Stimulated activated CD8-positive, alpha-beta memory T cell treated with anti-CD3 and anti-CD28 coated beads, Interleukin-7, amount 100 ng/mL, for 1 hour (primary cell): ENCODE results near the gene ABLIM3.

Source experiments
- DNase-seq, 2 donors: peaks; one replicate each; pipeline ENCODE4 v3.0.0-alpha.2; 2020; ENCODE audit warnings: low read depth in 2 of 2

ABLIM3 gene

GRCh38 chr5:149157330-149157729 lies 16.0 kb downstream of the ABLIM3 start:
- DNase-seq = no peak

GRCh38 chr5:149160291-149160787 lies 19.0 kb downstream of the ABLIM3 start:
- no peak for DNase-seq

- DNase-seq = no peak
Observed at GRCh38 chr5:149161026-149161687, 19.9 kb downstream of the ABLIM3 start.

GRCh38 chr5:149161850-149162249 lies 20.6 kb downstream of the ABLIM3 start:
- DNase-seq = no peak

- no peak for DNase-seq
Observed at GRCh38 chr5:149162401-149163084, 21.2 kb downstream of the ABLIM3 start.

- no peak for DNase-seq
Observed at GRCh38 chr5:149164731-149165130, 23.4 kb downstream of the ABLIM3 start.

- DNase-seq = no peak
Observed at GRCh38 chr5:149166128-149166527, 24.8 kb downstream of the ABLIM3 start.

- DNase-seq = no peak
Observed at GRCh38 chr5:149166591-149167100, 25.4 kb downstream of the ABLIM3 start.

- no peak for DNase-seq
Observed at GRCh38 chr5:149168276-149168906, 27.1 kb downstream of the ABLIM3 start.

GRCh38 chr5:149170299-149170698 lies 29.0 kb downstream of the ABLIM3 start:
- DNase-seq = no peak

GRCh38 chr5:149172261-149172660 lies 31.0 kb downstream of the ABLIM3 start:
- no peak for DNase-seq

GRCh38 chr5:149172709-149173505 lies 31.6 kb downstream of the ABLIM3 start:
- DNase-seq = no peak

- DNase-seq = no peak
Observed at GRCh38 chr5:149174847-149175234, 33.5 kb downstream of the ABLIM3 start.

GRCh38 chr5:149175346-149176105 lies 34.2 kb downstream of the ABLIM3 start:
- DNase-seq = no peak

GRCh38 chr5:149177339-149177843 lies 36.1 kb downstream of the ABLIM3 start:
- DNase-seq = no peak

GRCh38 chr5:149177911-149178565 lies 36.7 kb downstream of the ABLIM3 start:
- DNase-seq = no peak

- DNase-seq = no peak
Observed at GRCh38 chr5:149181732-149182131, 40.4 kb downstream of the ABLIM3 start.

- DNase-seq = no peak
Observed at GRCh38 chr5:149182241-149182640, 40.9 kb downstream of the ABLIM3 start.

- no peak for DNase-seq
Observed at GRCh38 chr5:149185067-149185466, 43.8 kb downstream of the ABLIM3 start.

- DNase-seq = no peak
Observed at GRCh38 chr5:149186506-149186905, 45.2 kb downstream of the ABLIM3 start.
